PC-3 (cell line): ENCODE measurements around the gene MTA3.

ENCODE experiments used
- CTCF ChIP-seq: fragments of 300-600 bp; sonication (generic); conservative IDR thresholded peaks from 2 replicates; pipeline ENCODE4 v1.5.1; 2017; ENCODE audit warnings: antibody characterized with exemption, low read depth, mild to moderate bottlenecking, low read length
- EZH2 ChIP-seq: fragments of 300-600 bp; sonication (generic); IDR thresholded peaks from one replicate; pipeline ENCODE4 v1.6.1; 2017; ENCODE audit warnings: antibody characterized with exemption, mild to moderate bottlenecking, low read length; ENCODE audit not compliant: unreplicated experiment
- EZH2phosphoT487 ChIP-seq: fragments of 300-600 bp; sonication (generic); IDR thresholded peaks from 2 replicates; pipeline ENCODE4 v1.6.1; 2018; ENCODE audit warnings: mild to moderate bottlenecking, antibody characterized with exemption, low read length, borderline replicate concordance

- no peak for TF ChIP-seq CTCF
- TF ChIP-seq EZH2: no peak
- no peak for TF ChIP-seq EZH2phosphoT487
Observed at GRCh38 chr2:42754021-42754775, 185.8 kb downstream of the MTA3 start.
